ENCODE data around the gene MCM7.

DNA sequence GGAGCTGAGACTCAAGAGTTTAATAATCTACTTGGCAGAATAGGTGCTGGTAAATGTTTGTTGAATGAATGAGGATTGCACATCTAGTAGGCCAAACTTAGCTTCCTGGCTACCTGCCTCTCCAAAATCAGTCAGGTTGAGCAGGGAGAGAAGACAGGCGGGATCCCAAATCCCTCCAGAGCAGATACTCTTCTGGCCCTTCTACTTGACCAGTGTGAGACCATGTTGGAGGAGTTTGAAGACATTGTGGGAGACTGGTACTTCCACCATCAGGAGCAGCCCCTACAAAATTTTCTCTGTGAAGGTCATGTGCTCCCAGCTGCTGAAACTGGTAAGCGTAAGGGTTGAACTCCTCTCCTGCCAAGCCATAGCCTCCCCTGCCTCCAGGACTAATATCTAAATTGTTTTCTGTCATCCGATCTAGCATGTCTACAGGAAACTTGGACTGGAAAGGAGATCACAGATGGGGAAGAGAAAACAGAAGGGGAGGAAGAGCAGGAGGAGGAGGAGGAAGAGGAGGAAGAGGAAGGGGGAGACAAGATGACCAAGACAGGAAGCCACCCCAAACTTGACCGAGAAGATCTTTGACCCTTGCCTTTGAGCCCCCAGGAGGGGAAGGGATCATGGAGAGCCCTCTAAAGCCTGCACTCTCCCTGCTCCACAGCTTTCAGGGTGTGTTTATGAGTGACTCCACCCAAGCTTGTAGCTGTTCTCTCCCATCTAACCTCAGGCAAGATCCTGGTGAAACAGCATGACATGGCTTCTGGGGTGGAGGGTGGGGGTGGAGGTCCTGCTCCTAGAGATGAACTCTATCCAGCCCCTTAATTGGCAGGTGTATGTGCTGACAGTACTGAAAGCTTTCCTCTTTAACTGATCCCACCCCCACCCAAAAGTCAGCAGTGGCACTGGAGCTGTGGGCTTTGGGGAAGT is 23.4 kb upstream of the MCM7 start:
- TF ChIP-seq, protein P1, sequence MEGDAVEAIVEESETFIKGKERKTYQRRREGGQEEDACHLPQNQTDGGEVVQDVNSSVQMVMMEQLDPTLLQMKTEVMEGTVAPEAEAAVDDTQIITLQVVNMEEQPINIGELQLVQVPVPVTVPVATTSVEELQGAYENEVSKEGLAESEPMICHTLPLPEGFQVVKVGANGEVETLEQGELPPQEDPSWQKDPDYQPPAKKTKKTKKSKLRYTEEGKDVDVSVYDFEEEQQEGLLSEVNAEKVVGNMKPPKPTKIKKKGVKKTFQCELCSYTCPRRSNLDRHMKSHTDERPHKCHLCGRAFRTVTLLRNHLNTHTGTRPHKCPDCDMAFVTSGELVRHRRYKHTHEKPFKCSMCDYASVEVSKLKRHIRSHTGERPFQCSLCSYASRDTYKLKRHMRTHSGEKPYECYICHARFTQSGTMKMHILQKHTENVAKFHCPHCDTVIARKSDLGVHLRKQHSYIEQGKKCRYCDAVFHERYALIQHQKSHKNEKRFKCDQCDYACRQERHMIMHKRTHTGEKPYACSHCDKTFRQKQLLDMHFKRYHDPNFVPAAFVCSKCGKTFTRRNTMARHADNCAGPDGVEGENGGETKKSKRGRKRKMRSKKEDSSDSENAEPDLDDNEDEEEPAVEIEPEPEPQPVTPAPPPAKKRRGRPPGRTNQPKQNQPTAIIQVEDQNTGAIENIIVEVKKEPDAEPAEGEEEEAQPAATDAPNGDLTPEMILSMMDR (conservative IDR thresholded peaks at IDR 0.05; ENCODE audit: low read depth, low read length): no peak
- no peak for TF ChIP-seq POLR2A (IDR thresholded peaks at IDR 0.05; ENCODE audit: low read depth, low read length)
- TF ChIP-seq CEBPB (IDR thresholded peaks at IDR 0.05; ENCODE audit: low read depth, low read length): no peak
- TF ChIP-seq MXI1 (IDR thresholded peaks at IDR 0.05; ENCODE audit: borderline replicate concordance, low read depth, low read length): no peak
- no peak for TF ChIP-seq FOS (IDR thresholded peaks at IDR 0.05; ENCODE audit: low read depth, low read length)
- no peak for TF ChIP-seq SMC3 (IDR thresholded peaks at IDR 0.05; ENCODE audit: low read depth, low read length)
